ENCODE results near the gene HPCAL1. TPM values are rescaled to one million over a fixed set of nuclear protein-coding genes. Genes with fewer than 3 reads are reported as not detected.

The HPCAL1 gene
- total and polyA plus RNA-seq, 2 donors (not counting 3 experiments of a cell fraction or from before 2014, with no cell fraction given): 56.5 to 77.4 TPM

DNA sequence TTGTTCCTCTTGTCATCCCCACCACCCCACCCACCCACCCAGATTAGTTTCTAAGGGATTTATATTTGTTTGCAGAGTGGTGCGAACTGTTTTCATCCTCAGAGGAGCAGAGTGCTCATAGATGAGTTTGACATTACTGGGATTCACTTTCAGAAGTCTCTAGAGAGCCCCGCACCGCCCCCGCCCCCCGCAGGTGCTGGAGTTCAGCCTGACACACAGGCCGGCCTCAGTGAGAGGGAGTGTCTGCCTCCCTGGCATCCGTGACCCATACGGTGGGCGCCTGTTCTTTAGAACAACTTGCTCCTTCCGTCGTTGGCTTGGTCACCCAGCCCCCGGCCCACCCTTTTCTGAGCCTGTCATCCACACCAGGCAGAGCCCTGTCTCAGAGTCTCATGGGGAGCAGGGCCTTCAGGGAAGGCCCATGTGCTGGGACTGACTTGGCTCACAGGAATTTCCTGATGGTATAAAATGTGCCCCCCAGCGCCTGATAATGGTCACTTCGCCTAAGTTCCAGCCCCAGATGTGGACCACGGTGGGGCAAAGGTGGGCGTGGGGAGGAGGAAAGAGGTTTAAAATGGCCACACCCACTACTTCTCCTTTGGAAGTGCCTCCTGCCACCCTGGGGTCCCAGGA, 44.3 kb downstream of the HPCAL1 start:
- no peaks in the 10 kb centered on the region for H3K36me3 ChIP-seq (ENCODE audit: control insufficient read depth in 2 of 2, extremely low read depth in 1 of 2, insufficient read depth in 2 of 2, low read length in 2 of 2)
- dilution Hi-C loops (cut with MboI; ENCODE audit: extremely low pct_ligation_motif_present, low sequenced_read_pairs) (no loop called here), intact Hi-C loops (cut with micrococcal nuclease) (loop anchor here (1.0 kb wide), 2 partner anchors 61 to 77 kb away; no protein-coding TSS in a partner anchor)
- peak overlapping the region; percentile 29 for H3K9ac ChIP-seq (replicated peaks; ENCODE audit: extremely low read depth, insufficient read depth, low read length)
- no peaks in the 10 kb centered on the region for H3K9me3 ChIP-seq (replicated peaks; ENCODE audit: control insufficient read depth, insufficient read depth, low read length)
- no peaks in the 10 kb centered on the region for H3K27me3 ChIP-seq (ENCODE audit: control insufficient read depth in 2 of 2, insufficient read depth in 2 of 2, low read length in 2 of 2)
- TF ChIP-seq POLR2AphosphoS5 (IDR thresholded peaks at IDR 0.05; ENCODE audit: insufficient read depth, low read depth, low read length): peak; percentile 40
- TF ChIP-seq, protein P1, sequence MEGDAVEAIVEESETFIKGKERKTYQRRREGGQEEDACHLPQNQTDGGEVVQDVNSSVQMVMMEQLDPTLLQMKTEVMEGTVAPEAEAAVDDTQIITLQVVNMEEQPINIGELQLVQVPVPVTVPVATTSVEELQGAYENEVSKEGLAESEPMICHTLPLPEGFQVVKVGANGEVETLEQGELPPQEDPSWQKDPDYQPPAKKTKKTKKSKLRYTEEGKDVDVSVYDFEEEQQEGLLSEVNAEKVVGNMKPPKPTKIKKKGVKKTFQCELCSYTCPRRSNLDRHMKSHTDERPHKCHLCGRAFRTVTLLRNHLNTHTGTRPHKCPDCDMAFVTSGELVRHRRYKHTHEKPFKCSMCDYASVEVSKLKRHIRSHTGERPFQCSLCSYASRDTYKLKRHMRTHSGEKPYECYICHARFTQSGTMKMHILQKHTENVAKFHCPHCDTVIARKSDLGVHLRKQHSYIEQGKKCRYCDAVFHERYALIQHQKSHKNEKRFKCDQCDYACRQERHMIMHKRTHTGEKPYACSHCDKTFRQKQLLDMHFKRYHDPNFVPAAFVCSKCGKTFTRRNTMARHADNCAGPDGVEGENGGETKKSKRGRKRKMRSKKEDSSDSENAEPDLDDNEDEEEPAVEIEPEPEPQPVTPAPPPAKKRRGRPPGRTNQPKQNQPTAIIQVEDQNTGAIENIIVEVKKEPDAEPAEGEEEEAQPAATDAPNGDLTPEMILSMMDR (IDR thresholded peaks at IDR 0.05; ENCODE audit: extremely low read depth in 1 of 2, insufficient read depth in 1 of 2, low read depth in 1 of 2, low read length in 2 of 2): peak in 1 of 2 donors; percentile 15
- TF ChIP-seq MYC (IDR thresholded peaks at IDR 0.05; ENCODE audit: low read depth, low read length): no peak
- no peak for TF ChIP-seq FOS (IDR thresholded peaks at IDR 0.05; ENCODE audit: borderline replicate concordance, insufficient read depth, low read length)
- TF ChIP-seq, protein P2, sequence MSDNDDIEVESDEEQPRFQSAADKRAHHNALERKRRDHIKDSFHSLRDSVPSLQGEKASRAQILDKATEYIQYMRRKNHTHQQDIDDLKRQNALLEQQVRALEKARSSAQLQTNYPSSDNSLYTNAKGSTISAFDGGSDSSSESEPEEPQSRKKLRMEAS (IDR thresholded peaks at IDR 0.05; ENCODE audit: insufficient read depth, insufficient read length): no peak
- no peak for TF ChIP-seq JUN (IDR thresholded peaks at IDR 0.05; ENCODE audit: borderline replicate concordance, insufficient read depth, insufficient read length, low read depth)
- no peaks in the 10 kb centered on the region for H4K20me1 ChIP-seq (replicated peaks; ENCODE audit: control insufficient read depth, extremely low read depth, insufficient read depth, low read length)
- H3K9me1 ChIP-seq (replicated peaks; ENCODE audit: control insufficient read depth, extremely low read depth, insufficient read depth, low read length): no peaks in the 10 kb centered on the region
- ChIA-PET POLR2A (no interaction called here), CTCF (interaction anchor here (0.9 to 2.6 kb wide), 6 partner anchors 35 to 223 kb away, joined by 3 to 14 read pairs (median 6); partner anchors contain the start of gene HPCAL1)
- H3K4me3 ChIP-seq (replicated peaks in 1 of 3; ENCODE audit: insufficient read depth in 1 of 3, low read depth in 1 of 3, low read length in 3 of 3): no peak overlapping the region
- peak overlapping the region; percentile 46 for H3K27ac ChIP-seq (ENCODE audit: insufficient read depth, low read depth, low read length)
- H3K4me2 ChIP-seq (ENCODE audit: insufficient read depth, low read length): no peak overlapping the region
- DNase-seq (ENCODE audit: low read depth, low spot score) (peak; percentile 23), FAIRE-seq (peak; percentile 78)
- BruUV-seq (replicated peaks): no TSS peak
- peak overlapping the region; percentile 13 for H2AFZ ChIP-seq (ENCODE audit: low read depth, low read length)
- peaks cover 66% of the 10 kb centered on the region for H3K79me2 ChIP-seq (ENCODE audit: control insufficient read depth, insufficient read depth, low read length)
- peaks cover 31% of the 10 kb centered on the region for H3K4me1 ChIP-seq (ENCODE audit: control insufficient read depth, extremely low read depth, insufficient read depth, low read length)

Measured in endothelial cell of umbilical vein (primary cell).